T-helper 1 cell treated with Interleukin-12 subunit alpha and Interleukin-12 subunit beta and Interleukin-4 antibody, amounts not matched to agents 30 μg/mL and 1 μg/mL, for 36 hours (primary cell): ENCODE results near the gene EMC8.

Experiments
- H3K27ac Mint-ChIP-seq: one replicate; pipeline ENCODE4 v1.8.0; 2021; ENCODE audit warnings: mild to moderate bottlenecking, mixed read lengths
- H3K27me3 Mint-ChIP-seq: one replicate; pipeline ENCODE4 v1.8.0; 2021; ENCODE audit warnings: low read depth, mixed read lengths
- H3K36me3 Mint-ChIP-seq: one replicate; pipeline ENCODE4 v1.8.0; 2021; ENCODE audit warnings: low read depth, mixed read lengths
- H3K4me1 Mint-ChIP-seq: one replicate; pipeline ENCODE4 v1.8.0; 2021; ENCODE audit warnings: low read depth, mixed read lengths
- H3K4me3 Mint-ChIP-seq: one replicate; pipeline ENCODE4 v1.8.0; 2021; ENCODE audit warnings: mild to moderate bottlenecking, moderate library complexity, mixed read lengths
- H3K9me3 Mint-ChIP-seq: one replicate; pipeline ENCODE4 v1.8.0; 2021; ENCODE audit warnings: mixed read lengths

EMC8 gene

DNA sequence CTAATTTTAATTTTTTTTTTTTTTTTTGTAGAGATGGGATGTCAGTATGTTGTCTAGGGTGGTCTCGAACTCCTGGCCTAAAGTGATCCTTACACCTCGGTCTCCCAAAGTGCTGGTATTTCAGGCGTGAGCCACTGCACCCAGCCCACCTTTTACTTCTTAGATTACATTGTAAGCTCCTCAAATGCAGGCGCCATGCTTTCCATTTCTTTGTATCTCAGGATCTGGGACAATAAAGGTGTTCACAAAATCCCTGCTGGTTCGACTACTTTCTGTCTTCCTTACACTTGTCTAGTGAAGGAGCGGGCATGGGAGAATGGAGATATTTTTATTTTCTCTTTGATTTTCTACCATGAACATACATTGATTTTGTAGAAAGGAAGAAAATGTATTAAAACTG is 25.2 kb downstream of the EMC8 start:
- Mint-ChIP-seq H3K36me3 (peaks cover 7% of the 10 kb centered on the region), H3K27ac (no peak overlapping the region), H3K9me3 (no peaks in the 10 kb centered on the region), H3K4me3 (no peak overlapping the region), H3K27me3 (no peaks in the 10 kb centered on the region), H3K4me1 (no peaks in the 10 kb centered on the region)

- Mint-ChIP-seq H3K9me3 (no peaks in the 10 kb centered on the region), H3K27ac (no peak overlapping the region), H3K27me3 (no peaks in the 10 kb centered on the region), H3K36me3 (peaks cover 4% of the 10 kb centered on the region), H3K4me3 (no peak overlapping the region), H3K4me1 (no peaks in the 10 kb centered on the region)
Observed at GRCh38 chr16:85773044-85773443, 26.3 kb downstream of the EMC8 start.

GRCh38 chr16:85770741-85771140 is 28.6 kb downstream of the EMC8 start:
- Mint-ChIP-seq H3K27me3 (no peaks in the 10 kb centered on the region), H3K4me3 (no peak overlapping the region)

DNA sequence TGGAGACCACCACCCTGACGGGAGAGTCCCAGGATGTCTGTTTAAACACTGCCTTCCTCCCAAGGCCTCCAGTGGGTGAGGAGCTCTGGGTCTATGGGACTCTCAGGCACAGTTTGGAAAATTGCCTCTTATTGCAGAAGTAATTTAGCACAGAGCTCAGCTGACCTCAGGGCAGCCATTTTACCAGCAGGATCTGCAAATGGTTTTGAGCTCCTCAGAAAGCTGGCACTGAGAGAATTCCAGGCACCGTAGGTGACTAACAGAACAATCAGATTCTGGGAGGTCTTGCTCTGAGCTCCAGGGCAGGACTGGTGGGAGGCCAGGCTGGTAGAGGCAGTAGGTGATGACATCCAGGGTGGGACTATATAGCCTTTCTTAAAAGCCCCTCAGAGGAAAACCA is 31.1 kb downstream of the EMC8 start:
- Mint-ChIP-seq H3K4me1 (no peaks in the 10 kb centered on the region), H3K4me3 (no peak overlapping the region), H3K36me3 (peaks cover 2% of the 10 kb centered on the region), H3K27me3 (no peaks in the 10 kb centered on the region), H3K27ac (no peak overlapping the region), H3K9me3 (no peaks in the 10 kb centered on the region)

More at GRCh38 chr16:85770741-85771140, 28.6 kb downstream of the EMC8 start:
- no peaks in the 10 kb centered on the region for H3K4me1 Mint-ChIP-seq
- no peaks in the 10 kb centered on the region for H3K9me3 Mint-ChIP-seq
- H3K27ac Mint-ChIP-seq: no peak overlapping the region
- peaks cover 2% of the 10 kb centered on the region for H3K36me3 Mint-ChIP-seq

DNA sequence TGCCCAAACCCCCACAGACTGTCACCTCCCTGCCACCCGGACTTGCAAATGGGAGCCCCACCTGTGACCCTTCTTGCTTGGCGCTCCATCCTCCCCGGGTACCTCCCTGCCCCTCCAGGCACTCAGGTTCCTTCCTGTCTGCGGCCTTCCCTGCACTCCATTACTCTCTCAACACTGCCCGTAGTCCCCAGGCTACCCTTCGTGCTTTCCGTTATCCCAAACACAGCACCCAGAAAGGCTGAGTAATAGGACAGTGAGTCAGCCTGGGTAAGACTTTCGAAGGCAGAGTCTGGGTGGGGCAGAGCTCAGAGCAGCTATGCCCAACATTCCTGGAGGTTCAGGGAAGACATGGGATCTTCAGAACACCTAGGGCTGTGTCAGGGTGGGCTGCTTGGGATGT is 31.8 kb downstream of the EMC8 start:
- Mint-ChIP-seq H3K27ac (no peak overlapping the region), H3K4me1 (no peaks in the 10 kb centered on the region), H3K36me3 (peaks cover 2% of the 10 kb centered on the region), H3K9me3 (no peaks in the 10 kb centered on the region), H3K4me3 (no peak overlapping the region), H3K27me3 (no peaks in the 10 kb centered on the region)

DNA sequence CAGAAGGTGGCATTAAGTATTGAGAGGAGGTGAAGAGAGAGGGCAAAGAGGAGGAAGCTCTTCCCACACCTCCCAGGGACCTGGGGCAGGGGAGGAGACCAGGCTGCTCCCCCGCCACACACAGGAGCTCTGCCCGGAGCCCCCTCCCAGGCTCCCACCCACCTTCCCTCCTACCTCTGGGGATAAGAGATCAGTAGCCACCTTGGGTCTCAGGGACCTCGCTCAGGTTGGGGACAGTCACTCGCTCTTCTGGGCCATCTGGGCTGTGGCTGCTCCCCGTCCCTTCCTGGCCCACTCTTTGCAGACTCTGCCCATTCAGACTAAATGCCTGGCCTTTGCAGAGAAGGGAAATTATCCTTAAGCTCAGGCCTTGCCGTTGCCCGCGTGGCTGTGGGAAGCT is 33.6 kb downstream of the EMC8 start:
- H3K9me3 Mint-ChIP-seq: no peaks in the 10 kb centered on the region
- H3K4me3 Mint-ChIP-seq: no peak overlapping the region
- H3K27me3 Mint-ChIP-seq: no peaks in the 10 kb centered on the region
- H3K36me3 Mint-ChIP-seq: peaks cover 1% of the 10 kb centered on the region
- no peak overlapping the region for H3K27ac Mint-ChIP-seq
- no peaks in the 10 kb centered on the region for H3K4me1 Mint-ChIP-seq

DNA sequence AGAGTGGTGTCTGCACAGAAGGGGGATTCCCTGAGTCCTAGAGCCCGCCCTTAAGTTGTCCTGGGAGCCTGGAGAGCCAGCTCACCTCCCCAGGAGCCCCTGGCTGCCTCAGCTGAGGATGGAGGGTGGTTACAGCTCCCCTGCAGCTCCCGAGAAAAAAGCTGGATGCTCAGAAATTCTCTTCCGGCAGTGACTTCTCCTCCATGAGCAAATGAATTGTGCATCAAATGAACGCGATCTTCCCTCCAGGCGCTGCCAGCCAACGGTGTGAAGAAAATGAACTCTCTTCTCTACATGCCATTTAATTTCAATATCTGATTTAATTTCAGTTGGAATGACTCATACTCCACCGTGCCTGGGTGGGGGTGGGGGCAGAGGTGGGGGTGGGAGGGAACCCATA is 34.1 kb downstream of the EMC8 start:
- Mint-ChIP-seq H3K27me3 (peaks cover 1% of the 10 kb centered on the region), H3K36me3 (no peaks in the 10 kb centered on the region), H3K9me3 (no peaks in the 10 kb centered on the region), H3K27ac (no peak overlapping the region), H3K4me1 (no peaks in the 10 kb centered on the region), H3K4me3 (no peak overlapping the region)

- Mint-ChIP-seq H3K4me3 (no peak overlapping the region), H3K27me3 (peaks cover 17% of the 10 kb centered on the region), H3K4me1 (peaks cover 2% of the 10 kb centered on the region), H3K9me3 (no peaks in the 10 kb centered on the region), H3K36me3 (no peaks in the 10 kb centered on the region), H3K27ac (no peak overlapping the region)
Observed at GRCh38 chr16:85763616-85764015, 35.7 kb downstream of the EMC8 start.

DNA sequence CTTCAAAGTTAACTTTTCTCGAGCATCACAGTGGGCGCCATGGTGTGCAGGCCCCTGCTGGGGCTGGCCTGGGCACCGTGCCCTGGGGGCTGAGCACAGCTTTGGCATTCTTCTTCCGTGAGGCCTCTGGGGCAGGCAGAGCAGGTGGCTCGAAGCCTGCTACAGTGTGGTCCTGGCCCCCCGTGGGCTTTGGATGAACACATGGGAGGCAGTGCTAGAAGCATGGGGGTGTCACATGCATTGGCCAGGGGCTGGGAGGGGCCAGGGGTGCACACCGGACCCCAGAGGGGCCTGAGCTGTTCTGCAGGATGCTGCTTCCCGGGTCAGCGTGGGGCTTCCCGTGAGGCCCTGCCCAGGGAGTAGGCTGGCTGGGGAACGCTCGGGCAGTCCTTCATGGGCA is 36.4 kb downstream of the EMC8 start:
- Mint-ChIP-seq H3K27ac (no peak overlapping the region), H3K27me3 (peaks cover 18% of the 10 kb centered on the region), H3K9me3 (no peaks in the 10 kb centered on the region), H3K4me1 (peaks cover 2% of the 10 kb centered on the region), H3K4me3 (no peak overlapping the region), H3K36me3 (no peaks in the 10 kb centered on the region)

GRCh38 chr16:85761861-85762260 is 37.5 kb downstream of the EMC8 start:
- no peak overlapping the region for H3K27ac Mint-ChIP-seq
- H3K9me3 Mint-ChIP-seq: no peaks in the 10 kb centered on the region
- H3K4me1 Mint-ChIP-seq: peaks cover 2% of the 10 kb centered on the region
- H3K4me3 Mint-ChIP-seq: no peak overlapping the region
- peaks cover 18% of the 10 kb centered on the region for H3K27me3 Mint-ChIP-seq
- H3K36me3 Mint-ChIP-seq: no peaks in the 10 kb centered on the region

- Mint-ChIP-seq H3K27ac (no peak overlapping the region), H3K4me3 (no peak overlapping the region), H3K27me3 (peaks cover 18% of the 10 kb centered on the region), H3K9me3 (no peaks in the 10 kb centered on the region), H3K4me1 (peaks cover 2% of the 10 kb centered on the region), H3K36me3 (no peaks in the 10 kb centered on the region)
Observed at GRCh38 chr16:85759631-85760419, 39.5 kb downstream of the EMC8 start.

- H3K9me3 Mint-ChIP-seq: no peaks in the 10 kb centered on the region
Observed at GRCh38 chr16:85759136-85759535, 40.2 kb downstream of the EMC8 start.

DNA sequence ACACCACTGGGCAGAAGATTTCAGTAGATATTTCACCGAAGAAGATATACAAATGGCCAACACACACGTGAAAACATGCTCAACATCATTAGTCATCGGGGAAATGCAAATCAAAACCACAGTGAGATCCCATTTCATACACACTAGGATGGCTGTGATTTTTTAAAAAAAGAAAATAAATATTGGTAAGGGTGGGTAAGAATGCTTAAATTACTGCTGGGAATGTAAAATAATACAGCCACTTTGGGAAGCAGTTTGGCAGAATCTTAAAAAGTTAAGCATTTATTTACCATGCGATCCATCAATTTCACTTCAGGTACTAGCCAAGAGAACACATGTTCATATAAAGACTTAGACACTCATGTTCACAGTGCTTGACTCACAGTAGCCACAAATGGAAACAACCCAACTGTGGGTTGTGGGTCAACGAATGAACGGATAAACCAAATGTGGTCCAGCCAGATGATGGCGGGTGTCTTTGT is 42.0 kb downstream of the EMC8 start:
- Mint-ChIP-seq H3K4me1 (peaks cover 2% of the 10 kb centered on the region), H3K4me3 (no peak overlapping the region), H3K27me3 (peaks cover 24% of the 10 kb centered on the region), H3K36me3 (no peaks in the 10 kb centered on the region), H3K27ac (no peak overlapping the region), H3K9me3 (no peaks in the 10 kb centered on the region)

More at GRCh38 chr16:85759136-85759535, 40.2 kb downstream of the EMC8 start:
- Mint-ChIP-seq H3K4me3 (no peak overlapping the region), H3K27ac (no peak overlapping the region), H3K4me1 (peaks cover 2% of the 10 kb centered on the region), H3K27me3 (peaks cover 18% of the 10 kb centered on the region), H3K36me3 (no peaks in the 10 kb centered on the region)

GRCh38 chr16:85755929-85756768 is 43.2 kb downstream of the EMC8 start:
- Mint-ChIP-seq H3K27me3 (peaks cover 32% of the 10 kb centered on the region), H3K4me3 (no peak overlapping the region), H3K36me3 (no peaks in the 10 kb centered on the region)

GRCh38 chr16:85754413-85754812 is 44.9 kb downstream of the EMC8 start:
- Mint-ChIP-seq H3K27ac (no peak overlapping the region), H3K27me3 (peaks cover 32% of the 10 kb centered on the region), H3K4me1 (peaks cover 4% of the 10 kb centered on the region), H3K4me3 (no peak overlapping the region), H3K36me3 (no peaks in the 10 kb centered on the region), H3K9me3 (no peaks in the 10 kb centered on the region)

More at GRCh38 chr16:85755929-85756768, 43.2 kb downstream of the EMC8 start:
- no peaks in the 10 kb centered on the region for H3K9me3 Mint-ChIP-seq
- H3K4me1 Mint-ChIP-seq: peaks cover 2% of the 10 kb centered on the region
- no peak overlapping the region for H3K27ac Mint-ChIP-seq
